HG03060 (cell line): ENCODE results near the gene SPEG.

Source experiments
- ATAC-seq: cut with Tn5 transposase; IDR thresholded peaks from one replicate; pipeline ENCODE4 v1.9.1; 2021; ENCODE audit warnings: low read depth, moderate number of reproducible peaks; ENCODE audit not compliant: unreplicated experiment

SPEG gene

GRCh38 chr2:219491278-219491963, 56.8 kb downstream of the SPEG start:
- no peak for ATAC-seq

- ATAC-seq: no peak
Observed at GRCh38 chr2:219492575-219492974, 57.9 kb downstream of the SPEG start.

- ATAC-seq: no peak
Observed at GRCh38 chr2:219493086-219493485, 58.4 kb downstream of the SPEG start.

- ATAC-seq: no peak
Observed at GRCh38 chr2:219494952-219495530, 60.4 kb downstream of the SPEG start.

GRCh38 chr2:219495531-219496122, 61.0 kb downstream of the SPEG start:
- no peak for ATAC-seq

- no peak for ATAC-seq
Observed at GRCh38 chr2:219496247-219496824, 61.7 kb downstream of the SPEG start.

GRCh38 chr2:219496825-219497494, 62.3 kb downstream of the SPEG start:
- no peak for ATAC-seq

GRCh38 chr2:219497495-219498279, 63.0 kb downstream of the SPEG start:
- ATAC-seq: no peak

- peak; percentile 91 for ATAC-seq
Observed at GRCh38 chr2:219498280-219499057, 63.8 kb downstream of the SPEG start, which contains the start of gene GMPPA. TSS of gene GMPPA (plus strand) at chr2:219498891. CDS start at chr2:219499976, 1,085 bp downstream.

- no peak for ATAC-seq
Observed at GRCh38 chr2:219499058-219499307, 64.3 kb downstream of the SPEG start.

- no peak for ATAC-seq
Observed at GRCh38 chr2:219499555-219499954, 64.9 kb downstream of the SPEG start.

- ATAC-seq: no peak
Observed at GRCh38 chr2:219500135-219500534, 65.5 kb downstream of the SPEG start.

- ATAC-seq: no peak
Observed at GRCh38 chr2:219501849-219502248, 67.2 kb downstream of the SPEG start.

GRCh38 chr2:219502618-219503017, 68.0 kb downstream of the SPEG start:
- no peak for ATAC-seq

GRCh38 chr2:219505585-219505984, 70.9 kb downstream of the SPEG start:
- no peak for ATAC-seq

- ATAC-seq: no peak
Observed at GRCh38 chr2:219506153-219506801, 71.6 kb downstream of the SPEG start.

- no peak for ATAC-seq
Observed at GRCh38 chr2:219506802-219507526, 72.3 kb downstream of the SPEG start.

- no peak for ATAC-seq
Observed at GRCh38 chr2:219507581-219508443, 73.2 kb downstream of the SPEG start.
